ENCODE measurements around the gene SLIT3.
"Not testable (repeated sequence)": the region's sequence is repeated elsewhere in the genome, so short reads cannot be mapped to it uniquely, and the experiment has no call there.

SLIT3 gene

DNA sequence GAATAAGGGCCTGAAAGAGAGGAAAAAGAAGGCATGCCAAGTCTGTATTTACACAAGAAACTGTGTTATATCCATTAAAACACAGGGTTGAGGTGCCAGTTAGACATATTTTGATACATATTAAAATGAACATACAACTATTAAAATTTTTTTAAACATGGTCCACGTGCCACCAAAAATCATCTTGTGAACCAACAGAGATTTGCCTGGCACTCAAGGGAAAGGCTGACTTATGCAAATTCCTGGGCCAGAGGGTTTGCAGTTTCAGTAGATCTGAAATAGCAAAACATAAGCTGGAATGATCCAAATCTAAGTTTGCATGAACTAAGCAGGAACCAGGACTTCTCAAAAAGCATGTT lies 168.7 kb downstream of the SLIT3 start:
- no peak for FAIRE-seq

GRCh38 chr5:169131616-169132301 lies 169.2 kb downstream of the SLIT3 start:
- no peak for FAIRE-seq

DNA sequence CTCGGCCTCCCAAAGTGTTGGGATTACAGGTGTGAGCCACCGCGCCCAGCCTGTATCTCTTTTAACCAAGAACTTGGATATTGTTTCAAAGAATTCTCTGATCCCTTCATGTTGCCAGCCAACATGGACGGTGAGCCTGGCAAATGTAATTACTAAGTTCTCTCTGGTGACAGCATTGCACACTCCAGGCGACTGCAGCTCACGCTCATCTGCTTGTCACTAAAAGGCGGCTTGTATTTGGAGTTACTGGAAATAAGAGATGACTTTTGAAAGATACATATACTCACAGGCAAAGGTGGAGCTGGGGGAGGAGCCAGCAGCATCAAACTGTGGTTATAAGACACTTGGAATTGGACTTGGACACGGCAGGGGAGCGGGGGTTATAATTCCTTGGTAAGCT lies 172.3 kb downstream of the SLIT3 start:
- no peak for FAIRE-seq

DNA sequence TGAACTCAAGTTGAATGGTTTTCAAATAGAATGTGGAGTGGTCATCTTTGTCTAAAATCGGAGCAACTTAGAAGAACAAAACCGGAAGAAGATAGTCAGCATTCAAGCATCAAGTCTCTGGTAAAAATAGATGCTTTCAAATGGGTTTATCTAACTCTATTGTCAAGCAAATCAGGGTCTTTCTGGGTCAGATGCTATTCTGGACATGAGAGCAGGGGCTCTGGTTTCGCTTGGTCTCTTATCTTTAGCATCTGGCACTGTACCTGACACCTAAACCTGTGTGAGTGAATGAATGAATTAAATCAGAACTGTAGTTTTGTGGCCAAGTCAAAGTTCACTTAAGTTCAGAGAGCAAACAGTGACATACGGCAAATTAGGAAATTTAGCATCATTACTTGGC lies 173.5 kb downstream of the SLIT3 start:
- no peak for FAIRE-seq

DNA sequence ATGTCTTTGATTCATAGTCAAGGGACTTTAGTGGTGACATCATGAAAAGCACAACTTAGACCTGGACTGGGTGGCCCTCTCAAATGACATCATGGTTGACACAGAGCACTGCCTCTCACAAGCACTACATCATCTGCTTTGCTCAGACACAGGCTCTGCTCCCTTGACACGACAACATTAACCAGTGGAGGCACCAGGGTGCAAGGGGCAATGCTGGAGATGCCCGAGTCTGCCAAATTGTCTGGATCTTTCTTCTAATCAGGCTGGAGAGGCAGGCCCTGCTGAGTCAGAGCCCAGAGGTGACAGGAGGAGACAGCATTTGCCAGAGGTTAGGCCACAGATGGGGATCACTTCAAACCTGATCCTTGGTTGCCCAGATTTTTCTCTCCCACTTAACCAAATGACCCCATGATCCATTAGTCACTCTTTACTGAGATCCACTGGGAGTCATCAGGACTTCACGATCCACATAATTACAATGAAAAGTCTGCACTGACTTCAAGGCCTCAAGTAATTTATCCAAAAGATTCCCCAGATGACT lies 174.4 kb downstream of the SLIT3 start:
- FAIRE-seq, result no peak

DNA sequence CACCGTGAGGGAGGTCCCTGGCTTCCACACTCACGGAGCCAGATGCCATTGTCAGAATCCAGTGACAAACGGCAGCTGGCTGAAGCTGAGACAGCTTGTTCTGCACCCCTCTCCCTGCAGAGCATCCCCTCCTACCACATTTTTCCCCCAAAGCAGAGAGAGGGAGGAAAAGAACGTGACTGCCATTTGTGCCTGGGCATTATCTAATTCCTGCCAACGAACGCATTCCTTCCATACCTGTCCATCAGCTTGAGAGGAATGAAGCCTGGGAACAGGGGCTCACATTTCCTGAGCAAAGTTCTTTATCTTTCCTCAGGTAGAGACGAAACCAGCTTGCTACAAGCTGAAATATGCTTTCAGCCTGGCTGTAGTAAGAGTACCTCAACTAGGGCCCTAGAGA lies 175.4 kb downstream of the SLIT3 start:
- FAIRE-seq, result no peak

GRCh38 chr5:169122951-169123350 lies 178.0 kb downstream of the SLIT3 start:
- no peak for FAIRE-seq

DNA sequence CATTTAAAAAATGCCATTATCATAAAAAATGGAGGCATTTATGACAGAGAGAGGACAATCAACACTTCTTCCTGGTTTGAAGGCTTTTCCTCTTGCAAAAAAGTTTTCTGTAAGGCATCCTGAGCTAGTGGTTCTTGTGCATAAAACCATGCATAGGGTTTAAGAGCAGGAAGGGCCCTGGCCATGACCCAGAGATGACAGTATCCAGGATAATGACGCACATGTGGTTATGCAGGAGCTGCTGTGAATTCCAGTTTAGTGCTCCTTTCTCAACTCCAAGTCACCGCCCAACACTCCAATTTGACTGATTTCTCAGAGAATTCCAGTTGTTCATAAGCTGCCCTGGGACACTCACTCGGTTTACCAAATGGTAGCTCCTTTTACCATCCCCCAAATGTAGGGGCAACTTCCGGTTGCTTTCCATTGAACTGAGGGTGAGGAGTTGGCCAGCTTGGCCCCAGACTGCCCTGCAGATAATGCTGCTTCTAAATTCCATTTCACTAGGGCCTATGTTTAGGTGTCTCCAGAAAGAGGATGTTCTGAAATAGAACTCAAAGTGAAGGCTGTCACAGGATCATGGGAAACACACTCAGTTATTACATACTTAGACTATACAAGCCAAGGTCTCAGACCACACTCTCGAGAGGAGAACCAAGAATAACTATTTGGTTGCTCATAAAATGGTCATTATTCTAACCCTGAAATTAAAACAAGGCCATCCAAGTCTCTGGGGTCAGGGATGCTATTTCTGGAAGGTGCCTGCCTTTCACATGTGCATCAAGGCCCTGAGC lies 179.1 kb downstream of the SLIT3 start:
- no peak for FAIRE-seq

GRCh38 chr5:169119288-169120048 lies 181.5 kb downstream of the SLIT3 start:
- FAIRE-seq, result no peak

DNA sequence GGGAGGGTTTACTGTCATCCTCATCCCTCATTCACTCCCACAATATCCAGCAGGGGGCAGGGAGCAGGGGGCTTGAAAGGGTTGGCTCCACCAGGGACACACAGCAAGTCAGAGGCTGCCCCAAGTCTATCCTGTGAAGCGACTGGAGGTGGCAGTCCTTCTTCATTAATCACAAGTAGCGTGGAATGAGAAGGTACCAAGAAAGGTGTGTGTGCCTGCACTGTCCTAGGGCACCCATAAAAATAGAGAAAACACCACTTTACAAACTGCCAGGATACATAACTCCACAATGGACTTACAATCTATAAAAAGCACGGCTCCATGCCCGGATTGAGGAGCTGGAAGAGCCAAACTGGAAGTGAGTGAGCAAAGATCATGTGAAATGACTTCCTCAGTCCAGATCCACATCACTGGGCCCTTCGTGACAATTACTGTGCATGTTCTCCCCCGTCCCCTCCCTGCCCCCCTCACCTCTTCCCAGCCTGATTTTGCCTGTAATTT lies 183.9 kb downstream of the SLIT3 start:
- FAIRE-seq, result no peak

- no peak for FAIRE-seq
Observed at GRCh38 chr5:169115461-169116124, 185.3 kb downstream of the SLIT3 start.

DNA sequence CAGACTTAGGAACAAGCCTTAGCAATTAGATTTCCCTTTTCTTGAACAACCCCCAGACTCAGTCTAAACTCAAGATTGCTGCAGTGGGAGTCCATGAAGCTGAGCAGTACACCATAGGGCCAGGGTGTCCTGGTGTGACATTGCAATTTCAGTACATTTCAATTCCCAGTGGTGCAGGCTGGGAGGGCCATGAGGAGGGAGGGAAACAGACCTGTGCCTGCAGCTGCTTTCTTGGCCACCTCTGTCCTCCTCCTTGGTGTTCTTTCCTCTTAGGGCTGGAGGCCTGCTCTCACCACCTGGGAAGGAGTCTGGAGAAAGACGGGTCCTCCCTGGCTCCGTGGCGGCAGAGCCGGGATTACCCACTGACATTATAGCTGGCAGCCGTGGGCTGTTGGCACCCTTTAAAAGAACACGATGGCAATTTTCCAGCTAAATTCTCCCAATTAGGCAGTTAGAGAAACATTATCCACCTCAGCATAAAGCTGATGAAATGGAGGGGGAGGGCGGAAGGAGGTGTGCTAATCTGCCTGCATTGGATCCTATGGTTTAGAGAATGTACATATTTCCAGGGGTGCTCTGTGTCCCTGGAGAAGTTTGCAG lies 186.4 kb downstream of the SLIT3 start:
- FAIRE-seq, result no peak

DNA sequence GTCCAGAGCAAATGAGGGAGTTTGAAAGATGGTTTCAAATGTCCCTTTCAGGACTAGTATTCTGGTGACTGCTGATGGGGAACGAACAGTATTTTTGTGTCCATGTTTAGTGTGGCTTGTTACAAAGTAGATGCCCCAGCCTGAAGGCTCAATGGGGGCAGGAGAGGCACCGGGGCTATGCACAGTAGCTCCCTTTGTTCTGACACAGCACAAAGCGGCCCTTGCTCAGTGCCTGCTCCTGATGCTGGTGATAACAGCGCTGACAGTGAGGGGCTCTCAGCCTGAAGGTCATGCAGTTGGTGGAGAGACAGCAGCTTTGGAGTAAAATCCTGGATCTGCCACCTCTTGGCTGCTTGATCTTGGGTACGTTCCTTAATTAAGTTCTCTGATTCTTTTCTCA lies 188.9 kb downstream of the SLIT3 start:
- no peak for FAIRE-seq

GRCh38 chr5:169106911-169107706 lies 193.8 kb downstream of the SLIT3 start:
- no peak for FAIRE-seq

DNA sequence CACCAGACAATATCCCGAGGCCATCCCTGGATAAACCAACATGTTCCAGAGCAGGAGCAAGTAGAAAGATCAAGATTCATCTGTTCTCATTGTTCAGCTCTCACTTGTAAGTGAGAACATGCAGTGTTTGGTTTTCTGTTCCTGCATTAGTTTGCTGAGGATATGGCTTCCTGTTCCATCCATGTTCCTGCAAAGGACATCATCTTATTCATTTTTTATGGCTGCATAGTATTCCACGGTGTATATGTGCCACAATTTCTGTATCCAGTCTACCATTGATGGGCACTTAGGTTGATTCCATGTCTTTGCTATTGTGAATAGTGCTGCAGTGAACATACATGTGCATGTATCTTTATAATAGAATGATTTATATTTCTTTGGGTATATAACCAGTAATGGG lies 195.4 kb downstream of the SLIT3 start:
- FAIRE-seq, result not testable (repeated sequence)

GRCh38 chr5:169104937-169105494 lies 195.9 kb downstream of the SLIT3 start:
- FAIRE-seq, result no peak

DNA sequence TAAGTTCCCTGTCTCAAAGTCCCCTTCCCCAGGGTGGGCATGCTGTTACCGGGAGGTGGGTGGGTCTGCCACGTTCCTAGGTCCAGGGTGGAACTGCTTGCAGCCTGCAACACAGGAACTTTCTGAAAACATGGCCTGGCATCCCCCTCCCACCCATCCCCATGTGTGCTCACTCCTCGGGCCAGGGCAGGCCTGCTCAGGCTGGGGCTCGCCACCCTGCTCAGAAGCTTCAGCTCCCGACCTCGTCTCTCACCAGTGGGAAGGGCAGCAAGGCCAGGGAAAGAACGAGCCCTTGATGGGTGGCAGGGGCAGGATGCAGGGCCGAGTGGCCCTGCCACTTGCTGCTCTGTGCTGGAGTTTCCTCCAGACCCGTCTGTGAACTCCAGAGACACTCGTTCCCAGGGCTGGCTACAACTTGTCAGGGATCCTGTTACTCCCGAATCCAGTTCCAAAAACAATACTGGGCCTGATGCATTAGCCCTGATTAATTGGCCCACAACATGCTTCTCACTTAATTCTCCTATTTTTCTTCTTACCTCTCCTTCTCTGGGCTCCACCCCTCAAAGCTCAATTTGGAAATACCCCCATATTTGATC lies 197.3 kb downstream of the SLIT3 start:
- no peak for FAIRE-seq

- no peak for FAIRE-seq
Observed at GRCh38 chr5:169101966-169102365, 199.0 kb downstream of the SLIT3 start.

DNA sequence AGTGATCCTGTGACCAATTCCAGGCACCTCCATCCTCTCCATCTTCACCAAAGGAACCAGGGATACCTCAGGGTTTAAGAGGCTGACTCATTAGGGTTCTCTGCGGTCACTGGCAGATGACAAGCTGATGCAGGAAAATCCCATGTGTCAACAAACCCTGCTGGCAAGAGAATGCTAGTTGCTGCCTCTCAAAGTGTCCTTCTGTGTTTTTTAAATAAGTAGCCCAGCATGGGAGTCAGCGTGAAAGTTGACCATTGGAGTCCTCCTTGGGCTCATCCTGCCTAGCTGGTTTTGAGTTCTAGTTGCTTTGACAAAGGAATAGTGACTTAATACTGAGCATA lies 200.2 kb downstream of the SLIT3 start:
- FAIRE-seq, result no peak

- FAIRE-seq, result no peak
Observed at GRCh38 chr5:169099801-169100734, 200.9 kb downstream of the SLIT3 start.

All from A204.1 (cell line).